ENCODE measurements around the gene DNAAF5. TPM values are rescaled to one million over a fixed set of nuclear protein-coding genes. Genes with fewer than 3 reads are reported as not detected.
"Not testable (repeated sequence)": the region's sequence is repeated elsewhere in the genome, so short reads cannot be mapped to it uniquely, and the experiment has no call there.

Gene DNAAF5
- polyA plus RNA-seq, 3 donors = 39.8 to 43.8 (median 39.9) TPM

GRCh38 chr7:801940-802381 is 75.5 kb downstream of the DNAAF5 start:
- DNase-seq = peak; percentile 28

GRCh38 chr7:802500-803242 is 76.2 kb downstream of the DNAAF5 start:
- no peak for DNase-seq

- DNase-seq = peak; percentile 26
Observed at GRCh38 chr7:803243-803635, 76.7 kb downstream of the DNAAF5 start.

- DNase-seq = not testable (repeated sequence)
Observed at GRCh38 chr7:803796-804195, 77.3 kb downstream of the DNAAF5 start.

- peak; percentile 59 for DNase-seq
Observed at GRCh38 chr7:805261-805660, 78.8 kb downstream of the DNAAF5 start.

- peak; percentile 67 for DNase-seq
Observed at GRCh38 chr7:815284-816216, 89.1 kb downstream of the DNAAF5 start.

- peak; percentile 98 for DNase-seq
Observed at GRCh38 chr7:816300-816750, 89.8 kb downstream of the DNAAF5 start.

GRCh38 chr7:816751-817671 is 90.5 kb downstream of the DNAAF5 start:
- DNase-seq = no peak

- no peak for DNase-seq
Observed at GRCh38 chr7:818031-818699, 91.7 kb downstream of the DNAAF5 start.

GRCh38 chr7:820341-820740 is 93.8 kb downstream of the DNAAF5 start:
- no peak for DNase-seq

- DNase-seq = no peak
Observed at GRCh38 chr7:821688-822087, 95.2 kb downstream of the DNAAF5 start.

- DNase-seq = no peak
Observed at GRCh38 chr7:822692-823276, 96.3 kb downstream of the DNAAF5 start.

GRCh38 chr7:823649-824048 is 97.2 kb downstream of the DNAAF5 start:
- DNase-seq = no peak

- no peak for DNase-seq
Observed at GRCh38 chr7:824081-824480, 97.6 kb downstream of the DNAAF5 start.

GRCh38 chr7:824664-825063 is 98.2 kb downstream of the DNAAF5 start:
- no peak for DNase-seq

- DNase-seq = no peak
Observed at GRCh38 chr7:825386-825785, 98.9 kb downstream of the DNAAF5 start.

- no peak for DNase-seq
Observed at GRCh38 chr7:826230-826917, 99.9 kb downstream of the DNAAF5 start.

- DNase-seq = no peak
Observed at GRCh38 chr7:828793-829561, 102.5 kb downstream of the DNAAF5 start.

- DNase-seq = no peak
Observed at GRCh38 chr7:830069-830468, 103.6 kb downstream of the DNAAF5 start.

All from renal pelvis (tissue), 4 donors.